HG03439 (cell line): ENCODE measurements around the gene DNAAF1.

Experiments used
- ATAC-seq: cut with Tn5 transposase; IDR thresholded peaks from one replicate; pipeline ENCODE4 v1.9.1; 2021; ENCODE audit warnings: mild to moderate bottlenecking, moderate library complexity; ENCODE audit not compliant: unreplicated experiment

Gene DNAAF1

DNA sequence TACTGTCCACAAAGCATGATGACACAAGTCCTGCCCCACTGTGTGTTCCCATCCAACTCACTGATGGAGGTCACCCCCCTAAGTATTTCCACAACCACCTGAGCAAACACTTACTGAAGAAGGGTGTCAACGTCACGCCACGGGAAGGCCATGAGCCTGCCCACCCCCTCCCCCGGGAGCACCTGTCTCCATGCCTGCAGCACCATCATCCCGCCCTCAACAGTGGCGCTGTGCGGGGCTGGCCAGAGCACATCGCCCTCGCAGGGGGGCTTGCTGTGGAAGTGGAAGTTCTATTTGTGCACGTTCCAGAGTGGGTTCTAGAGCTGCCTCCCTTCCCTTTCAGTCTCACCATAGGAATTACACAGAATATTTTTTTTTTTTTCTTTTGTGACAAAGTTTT, 24.1 kb upstream of the DNAAF1 start:
- ATAC-seq: no peak

DNA sequence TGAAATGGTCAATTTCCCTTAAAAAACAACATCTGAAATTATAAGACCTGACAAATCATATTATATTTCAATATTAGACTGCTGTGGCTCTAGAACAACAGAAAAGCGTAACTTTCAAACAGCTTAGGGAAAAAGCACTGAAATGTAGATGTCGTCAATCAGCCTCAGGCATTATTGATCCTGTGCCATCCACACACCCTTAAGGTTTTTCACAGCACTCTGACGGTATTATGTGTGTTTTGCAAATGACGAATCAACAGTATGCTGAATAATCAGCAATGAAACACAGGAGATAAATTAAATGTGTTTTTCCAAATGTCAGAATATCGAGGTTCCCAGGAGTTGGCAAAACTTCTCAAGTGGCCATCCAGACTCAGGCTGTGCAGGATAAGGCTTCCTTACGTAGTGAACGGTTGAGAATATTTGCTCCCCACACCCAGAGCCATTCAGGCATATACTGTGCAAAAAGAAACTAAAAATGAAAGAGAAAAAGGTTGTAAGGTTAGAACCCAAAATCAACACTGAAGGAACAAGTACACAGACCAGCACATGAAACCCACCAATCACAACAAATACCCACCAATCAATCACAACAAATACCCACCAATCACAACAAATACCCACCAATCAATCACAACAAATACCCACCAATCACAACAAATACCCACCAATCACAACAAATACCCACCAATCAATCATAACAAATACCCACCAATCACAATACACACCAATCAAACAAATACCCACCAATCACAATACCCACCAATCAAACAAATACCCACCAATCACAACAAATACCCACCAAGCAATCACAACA, 20.6 kb upstream of the DNAAF1 start:
- no peak for ATAC-seq

DNA sequence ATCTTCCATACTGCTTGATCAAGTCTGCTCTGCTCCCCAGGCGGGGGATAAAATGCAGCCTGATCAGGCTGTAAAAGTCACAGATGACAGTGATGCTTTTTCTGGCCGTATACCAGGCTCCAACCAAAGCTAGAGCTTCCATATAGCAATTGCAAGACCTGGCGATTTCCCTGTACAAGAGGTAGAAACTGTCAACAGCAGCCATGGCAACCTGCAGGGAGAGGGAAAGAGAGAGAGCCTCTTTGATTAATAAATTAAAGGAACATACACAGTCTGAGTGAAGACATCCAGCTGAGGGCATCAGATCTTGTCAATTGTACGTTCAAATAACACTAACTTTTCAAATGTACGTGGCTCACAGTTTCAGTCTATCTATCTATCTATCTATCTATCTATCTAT, 14.0 kb upstream of the DNAAF1 start:
- no peak for ATAC-seq

DNA sequence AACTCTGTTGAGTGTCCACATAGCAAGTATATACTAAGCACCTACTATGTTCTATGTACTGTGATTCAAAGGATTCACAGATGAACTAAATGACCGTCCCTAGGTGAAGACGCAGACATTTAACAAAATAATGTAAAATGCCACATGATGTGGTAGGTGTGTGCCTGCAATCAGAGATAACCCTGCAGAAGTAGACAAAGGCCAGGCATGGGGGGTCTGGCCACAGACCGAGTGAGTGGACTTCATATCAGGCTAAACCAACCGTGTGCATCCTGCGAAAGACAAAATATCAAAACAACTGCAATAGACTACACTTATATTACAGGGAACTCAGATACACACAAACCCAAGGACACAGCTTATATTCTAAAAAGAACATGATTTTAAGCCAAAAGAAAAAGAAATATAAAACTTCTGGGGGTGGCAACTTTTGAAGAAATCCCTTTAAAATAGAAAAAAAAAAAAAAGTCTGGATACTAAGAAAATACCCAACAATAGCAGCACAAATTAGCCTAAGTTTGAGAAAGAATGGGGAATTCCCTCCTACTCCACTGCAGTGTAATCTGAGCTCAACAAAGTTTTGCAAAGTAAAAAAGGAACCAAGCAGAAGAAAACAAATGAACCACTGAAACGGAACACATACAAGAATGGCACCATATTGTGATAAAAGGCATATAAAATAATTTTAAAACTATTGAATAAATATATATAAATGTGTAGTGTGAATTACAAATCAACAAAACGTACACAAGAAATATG, 12.4 kb upstream of the DNAAF1 start:
- ATAC-seq: no peak

DNA sequence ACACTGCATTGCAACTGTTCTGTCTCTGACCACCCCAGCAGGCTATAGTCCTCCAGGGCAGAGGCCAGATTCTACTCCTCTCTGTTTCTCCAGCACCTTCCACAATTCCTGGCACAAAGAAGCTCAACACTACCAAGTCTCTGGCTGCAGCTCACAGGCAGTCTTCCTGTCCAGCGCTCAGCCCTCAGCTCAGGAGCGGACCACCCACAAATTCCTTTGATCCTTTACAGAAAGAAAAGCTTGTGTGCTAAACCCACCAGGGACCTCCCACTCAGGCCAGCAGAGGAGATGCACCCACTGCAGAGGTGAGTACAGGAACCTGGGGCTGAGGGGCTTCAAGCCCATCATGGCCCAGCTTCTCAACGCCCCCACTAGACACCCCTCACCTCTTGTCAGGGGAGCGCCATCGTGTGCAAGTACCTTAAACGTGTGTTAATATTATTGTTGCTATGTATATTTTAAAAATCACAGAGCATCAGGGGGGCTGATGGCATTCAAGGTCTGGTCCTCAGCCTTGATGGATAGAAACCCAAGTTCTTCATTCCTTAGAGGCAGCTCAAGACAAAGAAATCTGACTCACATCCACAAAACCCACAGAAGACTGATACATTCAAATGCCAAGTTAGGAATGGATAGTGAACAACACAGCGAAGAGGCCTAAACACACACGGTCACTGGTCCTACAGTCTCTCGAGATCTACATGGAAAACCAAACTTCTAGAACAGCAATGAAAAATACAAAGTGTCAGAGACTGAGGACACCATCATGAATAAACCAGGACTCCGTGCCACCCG, 8.6 kb upstream of the DNAAF1 start:
- no peak for ATAC-seq

DNA sequence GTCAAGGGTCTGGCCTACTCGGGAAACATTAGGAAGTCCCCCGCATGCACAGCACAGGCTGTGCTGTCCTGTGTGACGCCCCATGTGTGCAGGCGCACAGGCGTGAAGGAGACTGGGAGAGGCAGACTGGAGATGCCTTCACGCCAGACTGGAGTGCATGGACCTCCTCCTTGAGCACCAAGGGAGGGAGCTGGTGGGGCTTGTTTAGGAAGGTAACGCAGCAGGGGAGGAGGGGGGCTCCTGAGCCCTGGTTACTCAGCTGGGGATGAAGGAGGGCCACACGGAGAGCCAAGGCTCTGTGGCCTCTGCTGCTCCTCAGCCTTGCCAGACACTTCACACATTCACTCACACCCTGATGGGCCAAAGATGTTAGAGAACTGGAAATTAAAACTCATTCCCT, 7.8 kb upstream of the DNAAF1 start:
- no peak for ATAC-seq

DNA sequence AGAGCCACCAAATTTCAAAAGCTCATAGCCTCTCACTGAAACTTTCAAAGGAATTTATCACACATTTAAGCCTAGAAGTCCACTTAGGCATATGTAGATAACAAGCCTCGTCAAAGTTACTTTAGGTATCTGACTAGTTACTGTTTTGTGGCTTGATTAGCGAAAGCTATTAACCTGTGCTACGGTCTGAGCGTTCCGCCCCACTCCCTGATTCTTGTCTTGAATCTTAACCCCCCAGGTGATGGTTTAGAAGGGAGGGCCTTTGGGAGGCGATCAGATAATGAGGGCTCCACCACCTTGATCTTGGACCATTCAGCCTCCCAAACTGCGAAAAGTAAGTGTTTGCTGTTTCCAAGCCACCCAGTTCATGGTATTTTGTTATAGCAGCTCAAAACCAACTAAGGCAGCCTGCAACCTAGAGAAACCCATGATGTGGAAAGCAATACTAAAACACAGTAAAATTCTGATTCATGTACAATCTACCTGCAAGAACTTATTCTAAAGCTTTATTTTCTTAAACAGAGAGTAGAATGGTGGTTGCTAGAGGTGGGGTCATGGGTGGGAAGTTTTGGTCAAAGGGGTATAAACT, 7.2 kb upstream of the DNAAF1 start:
- no peak for ATAC-seq

DNA sequence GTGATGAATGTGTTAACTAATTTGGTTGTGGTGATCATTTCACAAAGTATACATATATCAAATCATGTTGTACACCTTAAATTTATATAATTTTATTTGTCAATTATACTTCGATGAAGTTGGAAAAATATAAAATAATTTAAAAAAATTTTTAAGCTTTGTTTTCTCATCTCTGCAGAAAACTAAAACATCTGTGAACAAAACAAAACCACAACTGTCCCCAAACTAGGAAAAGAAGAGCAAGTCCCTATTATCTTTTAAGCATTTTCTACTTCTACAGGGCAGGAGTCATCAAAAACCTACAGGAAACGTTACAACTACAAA, 6.6 kb upstream of the DNAAF1 start:
- ATAC-seq: no peak

DNA sequence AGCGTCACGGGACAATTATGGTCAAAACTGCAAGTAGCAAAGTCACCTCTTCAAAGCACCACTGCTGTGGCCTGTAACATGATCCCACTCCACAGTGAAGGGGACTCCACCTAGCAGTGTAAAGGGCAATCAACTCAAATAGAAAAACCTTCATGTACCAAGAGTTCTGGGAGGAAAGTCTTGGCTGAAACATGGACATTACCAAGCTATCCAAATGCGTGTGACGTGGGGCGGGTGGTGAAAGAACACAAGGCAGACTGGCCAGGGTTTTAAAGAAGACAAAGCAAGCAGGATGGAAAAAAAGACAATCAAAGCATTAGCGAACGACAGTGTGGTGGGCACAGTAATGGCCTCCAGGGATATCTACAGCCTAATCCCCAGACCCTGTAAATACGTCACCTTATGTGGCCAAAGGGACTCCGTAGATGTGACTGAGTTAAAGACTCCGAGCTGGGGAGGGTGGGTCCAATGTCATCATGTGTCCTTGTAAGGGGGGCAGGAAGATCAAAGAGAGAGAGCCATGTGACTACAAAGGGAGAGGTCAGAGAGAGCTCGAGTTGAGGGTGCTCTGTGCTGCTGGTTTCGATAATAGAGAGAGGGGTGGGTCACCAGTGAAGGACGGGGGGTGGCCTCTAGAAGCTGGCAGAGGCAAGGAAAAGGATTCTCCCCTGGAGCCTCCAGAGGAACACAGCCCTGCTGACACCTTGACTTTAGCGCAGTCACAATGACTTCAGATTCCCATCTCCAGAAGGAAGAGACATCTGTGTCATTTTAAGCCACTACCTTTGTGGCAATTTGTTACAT, 6.1 kb upstream of the DNAAF1 start:
- ATAC-seq: peak; percentile 82

DNA sequence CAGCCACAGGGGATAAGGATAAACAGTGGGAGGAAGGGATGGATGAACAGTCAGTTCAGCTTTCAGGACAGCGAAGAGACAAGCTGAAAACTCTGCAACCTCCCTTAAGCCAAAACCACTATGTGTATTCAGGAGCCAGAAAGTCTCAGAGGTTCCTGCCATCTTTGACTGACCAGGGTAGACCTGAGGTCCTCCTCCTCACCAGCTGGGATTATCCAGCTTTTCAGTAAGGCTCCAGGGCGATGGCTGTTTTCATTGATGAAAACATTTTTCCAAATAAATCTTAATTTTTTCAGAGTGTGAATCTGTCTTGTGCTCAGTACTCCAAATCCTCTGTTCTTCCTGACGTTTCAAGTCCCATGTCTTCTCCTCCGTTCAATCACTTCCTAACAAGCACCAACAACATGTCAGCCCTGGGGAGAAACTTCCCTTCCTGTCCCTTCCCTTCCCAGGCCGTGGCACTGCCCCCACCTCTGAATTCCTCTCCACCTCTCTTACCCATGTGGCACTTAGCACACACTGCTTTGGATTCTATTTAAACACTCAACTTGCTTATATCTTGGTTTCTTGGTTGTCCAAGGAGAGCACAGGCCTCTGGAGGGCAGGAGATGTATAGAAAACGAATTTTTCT, 5.4 kb upstream of the DNAAF1 start:
- no peak for ATAC-seq

DNA sequence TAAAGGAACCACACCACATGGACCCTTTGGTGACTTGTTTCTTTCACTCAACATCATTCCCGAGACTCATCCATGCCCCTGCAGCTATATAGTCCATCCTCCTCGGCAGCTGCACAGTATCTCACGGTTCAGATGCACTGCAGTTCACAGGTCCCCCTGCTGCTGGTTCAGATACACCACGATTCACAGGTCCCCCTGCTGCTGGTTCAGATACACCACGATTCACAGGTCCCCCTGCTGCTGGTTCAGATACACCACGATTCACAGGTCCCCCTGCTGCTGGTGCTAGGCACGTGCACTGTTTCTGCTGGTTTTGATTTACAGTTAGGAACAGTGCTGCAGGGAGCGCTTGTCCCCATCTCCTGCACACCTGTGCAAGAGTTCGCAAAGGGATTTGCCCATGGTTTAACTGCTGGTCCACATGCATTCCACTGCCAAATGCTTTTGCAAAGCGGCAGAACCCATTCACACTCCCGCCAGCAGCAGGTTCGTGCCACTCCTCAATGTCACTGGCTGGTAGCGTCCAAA, 3.9 kb upstream of the DNAAF1 start:
- ATAC-seq: no peak

DNA sequence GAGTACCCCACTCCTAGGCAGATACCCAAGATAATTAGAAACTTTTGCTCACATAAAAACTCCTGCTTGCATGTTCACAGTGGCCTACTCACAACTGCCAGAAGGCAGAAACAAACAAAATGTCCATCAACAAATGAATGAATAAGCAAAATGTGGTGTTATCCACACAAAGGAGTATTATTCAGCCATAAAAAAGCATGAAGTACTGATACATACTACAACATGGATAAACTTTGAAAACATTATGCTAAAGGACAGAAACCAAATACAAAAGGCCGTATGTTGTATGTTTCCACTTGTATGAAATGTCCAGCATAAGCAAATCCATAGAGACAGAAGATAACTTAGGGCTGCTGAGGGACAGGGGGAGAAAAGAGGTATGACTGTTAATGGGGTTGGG, 2.0 kb upstream of the DNAAF1 start:
- ATAC-seq: no peak

DNA sequence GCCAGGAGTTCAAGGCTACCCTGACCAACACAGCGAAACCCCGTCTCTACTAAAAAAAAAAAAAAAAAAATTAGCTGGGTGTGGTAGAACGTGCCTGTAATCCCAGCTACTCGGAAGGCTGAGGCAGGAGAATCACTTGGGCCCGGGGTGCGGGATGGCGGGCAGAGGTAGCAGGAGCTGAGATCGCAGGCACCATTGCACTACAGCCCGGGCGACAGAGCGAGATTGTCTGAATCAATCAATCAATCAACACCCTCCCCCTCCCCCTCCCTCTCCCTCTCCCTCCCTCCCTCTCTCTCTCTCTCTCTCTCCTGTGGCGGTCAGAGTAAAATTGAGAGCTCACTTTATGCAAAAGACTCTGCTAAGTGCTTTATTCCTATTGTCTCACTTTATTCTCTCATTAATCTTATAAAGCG, 1.3 kb upstream of the DNAAF1 start:
- no peak for ATAC-seq

DNA sequence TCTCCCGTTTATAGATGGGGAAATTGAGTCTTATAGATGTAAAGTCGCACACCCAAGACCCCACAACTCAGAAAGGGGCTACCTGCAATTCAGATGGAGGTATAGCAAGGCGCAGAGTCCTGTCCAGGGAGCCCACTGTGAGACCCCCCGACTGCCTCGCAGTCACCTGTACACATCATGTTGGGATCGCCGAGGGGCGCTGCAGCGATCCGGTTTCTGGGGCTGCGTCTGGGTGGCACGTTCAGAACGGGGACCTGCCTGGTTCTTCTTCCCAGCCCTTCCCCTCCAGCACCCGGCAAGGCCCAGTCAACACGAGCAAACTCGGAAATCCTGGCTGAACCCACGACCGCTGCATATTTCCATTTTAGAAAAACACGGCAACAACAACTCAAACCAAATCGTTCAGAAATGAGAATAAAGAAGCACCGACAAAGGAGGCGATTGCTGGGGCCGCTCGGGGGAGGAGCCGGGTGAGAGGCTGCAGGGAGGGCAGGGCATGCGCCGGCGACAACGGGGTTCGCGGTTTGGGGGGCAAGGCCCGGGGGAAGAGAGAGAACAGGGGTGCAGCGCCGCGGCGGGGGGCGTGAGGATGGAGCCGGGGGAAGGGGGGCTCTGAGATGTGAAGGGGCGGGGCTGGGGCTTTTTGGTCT, 774 bp upstream of the DNAAF1 start:
- ATAC-seq: no peak

DNA sequence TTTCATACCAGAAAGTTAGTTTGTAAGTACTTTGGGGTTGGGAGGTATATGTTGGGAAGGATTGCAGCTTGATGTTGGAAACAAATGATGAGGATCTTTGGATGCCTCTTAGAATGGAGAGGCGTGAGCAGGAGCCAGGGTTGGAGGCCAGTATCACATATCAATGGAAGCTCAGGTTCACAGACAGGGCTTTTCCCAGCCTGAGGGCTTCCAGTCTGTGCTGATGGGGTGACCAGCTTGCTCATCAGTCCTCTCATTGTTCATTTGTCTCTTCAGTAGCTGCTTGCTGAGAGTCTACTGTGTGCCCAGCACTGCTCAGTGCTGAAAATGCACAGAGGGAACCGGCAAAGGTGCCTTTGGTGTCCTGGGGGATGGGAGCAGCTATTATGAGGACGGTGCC, 5.8 kb downstream of the DNAAF1 start:
- no peak for ATAC-seq

DNA sequence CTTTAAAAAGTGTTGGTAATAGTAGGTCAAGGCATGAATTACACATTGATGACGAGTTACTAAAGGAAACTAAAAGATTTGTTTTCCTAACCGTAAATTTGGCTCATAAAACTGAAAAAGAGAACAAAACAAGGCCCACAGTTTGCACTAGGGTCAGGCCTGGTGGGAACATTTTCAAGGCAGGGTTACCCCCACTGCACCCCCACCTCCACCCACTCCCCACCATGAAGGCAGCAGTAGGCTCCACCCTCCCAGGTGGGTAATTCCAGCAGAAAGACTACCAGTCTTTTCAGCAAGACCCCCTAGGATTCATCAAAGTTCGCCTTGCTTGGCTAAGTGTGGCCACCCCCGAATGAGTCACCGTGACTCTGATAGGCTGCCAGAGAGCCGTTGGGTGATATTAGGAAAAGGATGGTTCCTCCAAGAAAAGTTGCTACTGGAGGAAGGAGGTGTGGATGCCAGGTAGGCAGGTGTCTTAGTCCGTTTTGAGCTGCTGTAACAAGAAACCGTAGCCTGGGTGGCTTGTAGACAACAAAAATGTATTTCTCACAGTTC, 8.6 kb downstream of the DNAAF1 start:
- no peak for ATAC-seq

DNA sequence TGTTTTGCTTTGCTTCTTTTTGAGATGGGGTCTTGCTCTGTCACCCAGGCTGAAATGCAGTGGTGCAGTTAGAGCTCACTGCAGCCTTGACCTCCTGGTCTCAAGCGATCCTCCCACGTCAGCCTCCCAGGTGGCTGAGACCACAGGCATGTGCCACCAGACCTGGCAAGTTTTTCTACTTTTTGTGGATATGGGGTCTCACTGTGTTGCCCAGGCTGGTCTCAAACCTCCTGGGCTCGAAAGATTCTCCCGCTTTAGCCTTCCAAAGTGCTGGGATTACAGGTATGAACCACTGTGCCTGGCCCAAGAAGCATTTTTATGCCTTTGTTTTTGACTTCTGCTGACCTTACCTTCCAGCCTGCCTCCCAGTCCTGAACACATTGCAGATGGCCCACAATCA, 10.1 kb downstream of the DNAAF1 start:
- no peak for ATAC-seq

DNA sequence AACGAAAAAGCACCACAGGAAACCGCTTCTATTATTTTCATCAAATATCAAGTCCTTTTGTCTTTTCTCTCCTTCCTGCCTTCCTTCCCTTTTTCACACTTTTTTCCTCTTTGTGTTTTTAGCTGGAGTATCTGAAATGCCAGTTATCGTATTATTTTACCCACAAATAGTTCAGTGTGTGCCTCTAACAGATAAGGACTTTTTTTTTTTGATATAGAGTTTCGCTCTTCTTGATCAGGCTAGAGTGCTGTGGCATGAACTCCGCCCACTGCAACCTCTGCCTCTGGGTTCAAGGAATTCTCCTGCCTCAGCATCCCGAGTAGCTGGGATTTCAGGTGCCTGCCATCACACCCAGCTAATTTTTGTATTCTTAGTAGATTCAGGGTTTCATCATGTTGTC, 10.7 kb downstream of the DNAAF1 start:
- ATAC-seq: no peak

DNA sequence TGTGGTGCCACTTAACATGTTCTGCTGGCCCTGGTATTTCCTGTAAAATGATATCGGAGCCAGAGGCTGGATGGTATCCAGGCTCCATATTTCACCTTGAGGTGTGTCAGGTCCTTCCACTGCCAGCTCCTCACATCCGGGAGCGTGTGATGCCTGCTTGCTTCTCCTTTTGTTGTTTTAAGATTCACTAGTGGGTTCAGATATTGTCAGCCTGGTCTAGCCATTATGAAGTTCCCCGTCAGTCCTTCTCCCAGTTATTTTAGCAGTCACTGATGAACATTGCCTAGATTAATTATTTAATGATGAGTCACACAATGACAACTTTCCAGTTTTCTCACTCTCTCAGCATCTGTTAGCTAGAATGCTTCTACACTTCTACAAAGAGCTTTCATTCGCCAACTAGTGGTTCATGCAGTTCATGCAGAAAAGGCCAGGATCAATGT, 11.3 kb downstream of the DNAAF1 start:
- ATAC-seq: no peak
